Measurements from ENCODE around the gene AP1G2.

Gene AP1G2

GRCh38 chr14:23517650-23518326 lies 49.8 kb downstream of the AP1G2 start:
- H3K4me3 Mint-ChIP-seq: no peak overlapping the region
- no peaks in the 10 kb centered on the region for H3K9me3 Mint-ChIP-seq (ENCODE audit: low read depth)
- H3K27ac Mint-ChIP-seq: no peak overlapping the region
- H3K4me1 Mint-ChIP-seq (ENCODE audit: low read depth): peaks cover 5% of the 10 kb centered on the region
- H3K27me3 Mint-ChIP-seq: no peaks in the 10 kb centered on the region
- peaks cover 4% of the 10 kb centered on the region for H3K36me3 Mint-ChIP-seq

DNA sequence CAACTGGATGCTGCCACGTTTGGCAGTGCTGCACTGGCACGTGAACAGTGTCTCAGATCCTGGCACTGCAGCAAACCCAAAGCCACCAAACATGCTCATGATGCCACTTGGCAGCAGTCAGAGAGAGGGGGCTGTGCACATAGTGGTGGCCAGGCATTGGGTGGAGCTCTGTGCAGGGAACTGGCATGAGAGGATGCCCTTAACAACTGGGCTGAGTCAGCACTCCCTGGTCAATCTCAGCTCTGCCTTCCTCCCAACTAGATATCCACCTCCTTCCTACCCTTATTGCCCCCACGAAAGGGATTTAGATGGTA lies 53.0 kb downstream of the AP1G2 start:
- Mint-ChIP-seq H3K4me1 (ENCODE audit: low read depth) (peaks cover 14% of the 10 kb centered on the region), H3K9me3 (ENCODE audit: low read depth) (no peaks in the 10 kb centered on the region), H3K4me3 (no peak overlapping the region), H3K27ac (no peak overlapping the region), H3K36me3 (peaks cover 8% of the 10 kb centered on the region), H3K27me3 (no peaks in the 10 kb centered on the region)

- Mint-ChIP-seq H3K4me3 (no peak overlapping the region), H3K27ac (no peak overlapping the region), H3K27me3 (no peaks in the 10 kb centered on the region), H3K9me3 (ENCODE audit: low read depth) (no peaks in the 10 kb centered on the region), H3K4me1 (ENCODE audit: low read depth) (peaks cover 14% of the 10 kb centered on the region), H3K36me3 (peaks cover 8% of the 10 kb centered on the region)
Measured at GRCh38 chr14:23513818-23514643, 53.6 kb downstream of the AP1G2 start.

DNA sequence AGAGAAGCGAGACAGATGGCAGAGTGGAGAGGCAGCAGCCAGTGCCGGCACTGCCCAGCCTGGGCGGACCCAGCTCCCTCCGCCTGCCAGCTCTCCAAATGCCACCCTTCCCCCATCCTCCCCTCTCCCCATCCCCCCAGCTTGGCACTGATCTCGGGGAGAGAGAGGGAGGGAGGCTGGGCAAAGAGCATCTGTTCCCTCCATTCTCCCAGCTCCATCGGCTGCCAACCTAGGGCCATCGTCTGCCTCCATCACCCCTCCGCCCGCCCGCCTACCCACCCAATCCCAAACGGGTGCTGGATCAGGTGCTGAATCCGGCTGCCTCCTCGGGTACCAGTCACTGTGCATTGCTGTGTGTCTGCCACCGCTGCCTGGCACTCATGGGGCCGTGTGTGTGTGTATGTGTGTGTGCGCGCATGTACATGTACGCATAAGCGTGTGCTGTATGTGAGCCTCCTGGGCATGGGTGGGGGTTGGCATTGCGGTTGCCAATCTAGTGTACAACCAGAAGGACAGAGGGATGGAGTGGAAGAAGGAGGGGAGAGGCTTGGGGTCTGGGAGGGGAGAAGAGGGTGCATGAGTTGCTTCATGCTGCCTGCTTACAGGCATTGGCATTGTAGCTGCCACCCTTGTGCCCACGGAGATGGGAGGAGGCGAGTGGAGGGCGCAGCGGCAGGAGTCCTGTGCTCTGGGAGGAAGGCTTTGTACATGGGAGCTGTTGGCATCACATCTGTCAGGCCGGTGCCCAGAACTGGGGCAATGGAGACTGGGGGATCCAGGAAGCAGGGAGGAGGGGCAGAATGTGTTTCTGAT lies 54.4 kb downstream of the AP1G2 start:
- no peak overlapping the region for H3K4me3 Mint-ChIP-seq
- no peaks in the 10 kb centered on the region for H3K27me3 Mint-ChIP-seq
- peaks cover 8% of the 10 kb centered on the region for H3K36me3 Mint-ChIP-seq
- no peaks in the 10 kb centered on the region for H3K9me3 Mint-ChIP-seq (ENCODE audit: low read depth)
- no peak overlapping the region for H3K27ac Mint-ChIP-seq
- H3K4me1 Mint-ChIP-seq (ENCODE audit: low read depth): peaks cover 14% of the 10 kb centered on the region

GRCh38 chr14:23512156-23512555 lies 55.4 kb downstream of the AP1G2 start:
- H3K27ac Mint-ChIP-seq: no peak overlapping the region
- H3K4me3 Mint-ChIP-seq: peak overlapping the region; percentile 74
- H3K9me3 Mint-ChIP-seq (ENCODE audit: low read depth): no peaks in the 10 kb centered on the region
- H3K27me3 Mint-ChIP-seq: no peaks in the 10 kb centered on the region
- peaks cover 10% of the 10 kb centered on the region for H3K36me3 Mint-ChIP-seq
- peaks cover 14% of the 10 kb centered on the region for H3K4me1 Mint-ChIP-seq (ENCODE audit: low read depth)

Data from activated naive CD8-positive, alpha-beta T cell (primary cell).